Measurements from ENCODE around the gene MMP1.

MMP1 gene

GRCh38 chr11:102798012-102798746 lies at the start of gene MMP1:
Gene MMP1 (minus strand): TSS chr11:102798160. CDS start chr11:102798092, 68 bp downstream.
- DNase-seq (ENCODE audit: low spot score) (no peak), FAIRE-seq (no peak)

DNA sequence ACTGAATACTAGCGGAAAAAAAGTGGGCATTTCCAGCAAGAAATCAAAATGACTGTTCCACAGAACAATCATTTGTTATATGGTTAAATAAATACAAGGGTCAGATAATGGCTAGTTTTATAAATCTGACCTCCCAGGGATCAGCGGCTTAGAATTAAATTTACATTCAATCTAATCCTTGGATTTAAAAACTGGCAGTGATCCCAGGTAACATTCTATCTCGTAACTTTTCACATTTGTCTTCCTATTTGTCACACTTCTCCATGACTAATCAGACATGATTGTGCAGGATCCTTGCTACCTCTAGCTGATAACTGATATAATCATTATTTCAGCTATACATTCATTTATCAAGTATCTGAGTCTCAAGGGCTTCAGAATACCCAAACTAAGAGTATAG lies 48.3 kb upstream of the MMP1 start:
- FAIRE-seq (no peak), DNase-seq (ENCODE audit: low spot score) (no peak)

DNA sequence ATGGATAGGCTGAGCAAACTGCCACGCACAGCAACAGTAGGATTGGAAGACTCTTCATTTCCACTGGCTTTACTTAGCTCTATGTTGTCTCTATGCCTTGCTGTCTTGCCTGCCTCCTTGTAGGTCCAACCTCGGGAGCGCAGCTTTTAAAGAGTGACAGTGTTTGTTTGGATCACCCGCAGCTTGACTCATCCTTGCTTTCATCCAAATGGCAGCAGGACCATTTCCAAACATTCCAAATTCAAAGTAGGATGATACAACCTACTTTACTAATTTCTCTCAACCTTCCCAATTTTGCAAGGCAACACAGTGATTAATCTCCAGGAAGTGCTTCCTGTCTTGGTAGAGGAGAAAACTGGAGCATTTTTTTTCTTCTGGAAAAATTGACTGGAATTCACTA lies 45.5 kb upstream of the MMP1 start, which contains the start of gene MMP3:
Gene MMP3, minus strand, starts transcription at position 121 of the 400 bp plus-strand sequence. Its CDS starts 63 bp downstream, at position 58.
- DNase-seq (ENCODE audit: low spot score), result peak; percentile 23

DNA sequence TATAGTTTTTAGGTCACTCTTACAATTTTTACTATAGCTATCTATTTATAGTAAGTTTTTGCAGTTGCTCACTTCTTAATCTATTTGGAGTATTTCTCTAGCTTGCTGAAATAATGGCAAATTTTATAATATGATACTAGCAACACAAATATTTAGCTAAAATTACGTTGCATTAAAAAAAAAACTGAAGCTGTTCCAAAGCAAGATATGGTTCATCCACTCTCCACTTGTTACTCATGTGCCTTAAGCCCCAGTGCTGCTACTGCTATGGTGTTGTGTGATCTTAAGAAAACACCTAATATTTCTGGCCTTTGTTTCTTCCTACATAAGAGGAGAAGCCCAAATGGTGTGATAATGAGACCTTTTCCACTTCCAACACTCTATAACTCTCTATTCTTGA lies 45.0 kb upstream of the MMP1 start:
- FAIRE-seq (no peak), DNase-seq (ENCODE audit: low spot score) (no peak)

More for the DNA sequence above, 45.5 kb upstream of the MMP1 start, which contains the start of gene MMP3:
- FAIRE-seq, result no peak

DNA sequence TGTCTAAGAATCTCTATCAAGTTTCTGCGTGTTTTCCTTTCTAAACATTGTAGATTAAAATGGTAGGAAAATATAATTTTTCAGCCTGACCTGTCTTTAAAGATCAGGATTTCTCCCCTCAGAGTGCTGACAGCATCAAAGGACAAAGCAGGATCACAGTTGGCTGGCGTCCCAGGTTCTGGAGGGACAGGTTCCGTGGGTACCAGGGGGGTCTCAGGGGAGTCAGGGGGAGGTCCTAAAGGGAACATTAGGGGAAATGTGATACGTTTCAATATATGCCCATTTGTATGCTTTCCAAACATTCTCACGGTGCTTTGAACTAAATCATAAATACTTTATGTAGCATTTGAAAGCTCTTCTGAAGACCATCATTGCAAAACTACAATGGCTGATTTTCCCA lies 42.1 kb upstream of the MMP1 start:
- no peak for DNase-seq (ENCODE audit: low spot score)
- FAIRE-seq, result no peak

DNA sequence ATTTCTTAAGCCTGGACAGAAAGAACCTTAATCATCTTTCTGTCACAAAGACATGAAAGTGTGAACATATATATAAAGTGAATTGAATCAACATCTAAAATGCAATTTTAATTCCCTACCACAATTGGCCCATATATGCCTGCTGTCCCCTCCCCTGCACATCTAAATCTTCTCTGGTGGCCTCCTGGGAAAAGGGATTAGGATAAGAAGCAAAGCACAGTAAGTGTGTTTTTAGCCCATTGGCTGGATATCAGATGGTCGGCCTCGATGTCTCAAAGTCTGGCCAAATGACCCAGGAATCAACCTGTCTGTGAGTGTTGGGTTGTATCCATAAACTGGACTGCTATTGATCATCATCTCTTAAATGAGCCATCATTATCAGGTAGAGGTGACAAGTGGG lies 39.7 kb upstream of the MMP1 start:
- FAIRE-seq, result no peak
- DNase-seq (ENCODE audit: low spot score), result no peak

- DNase-seq (ENCODE audit: low spot score) (no peak), FAIRE-seq (no peak)
Measured at GRCh38 chr11:102837156-102837555, 39.2 kb upstream of the MMP1 start.

- FAIRE-seq (no peak), DNase-seq (ENCODE audit: low spot score) (no peak)
Measured at GRCh38 chr11:102836290-102836875, 38.4 kb upstream of the MMP1 start.

DNA sequence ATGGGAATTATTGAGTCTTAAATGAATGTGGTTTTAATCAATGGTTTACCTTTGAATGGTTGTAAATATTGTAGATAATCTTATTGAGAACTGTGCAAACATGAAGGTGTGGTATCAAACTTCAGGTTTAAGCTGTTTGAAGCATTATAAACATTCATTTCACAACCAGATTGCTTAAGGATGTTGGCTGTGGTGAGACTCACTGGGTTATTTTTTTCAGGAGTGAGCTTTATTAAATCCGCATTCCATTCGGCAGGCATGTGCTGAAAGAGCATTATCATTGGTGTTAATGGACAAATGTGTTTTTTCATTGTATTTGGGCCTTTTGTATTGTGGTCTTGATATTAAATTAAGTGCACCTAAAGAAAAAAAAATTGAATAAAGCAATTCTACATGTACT lies 35.8 kb upstream of the MMP1 start:
- FAIRE-seq (no peak), DNase-seq (ENCODE audit: low spot score) (no peak)

DNA sequence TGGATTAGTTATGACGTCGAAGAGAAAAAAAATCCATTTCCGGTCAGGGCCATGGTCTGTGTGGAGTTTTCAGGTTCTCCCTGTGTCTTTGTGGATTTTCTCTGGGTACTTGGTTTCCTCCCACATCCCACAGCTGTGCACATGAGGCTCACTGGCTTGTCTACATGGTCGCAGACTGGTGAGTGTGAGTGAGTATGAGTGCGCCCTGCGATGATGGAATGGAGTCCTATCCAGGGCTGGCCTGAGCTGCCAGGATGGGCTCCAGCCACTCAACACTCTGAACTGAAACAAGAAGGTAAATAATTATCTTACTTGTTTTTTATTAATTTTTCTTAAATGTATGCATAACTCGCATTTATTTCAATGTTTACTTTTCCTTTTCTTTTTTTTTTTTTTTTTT lies 34.7 kb upstream of the MMP1 start:
- DNase-seq (ENCODE audit: low spot score) (no peak), FAIRE-seq (no peak)

DNA sequence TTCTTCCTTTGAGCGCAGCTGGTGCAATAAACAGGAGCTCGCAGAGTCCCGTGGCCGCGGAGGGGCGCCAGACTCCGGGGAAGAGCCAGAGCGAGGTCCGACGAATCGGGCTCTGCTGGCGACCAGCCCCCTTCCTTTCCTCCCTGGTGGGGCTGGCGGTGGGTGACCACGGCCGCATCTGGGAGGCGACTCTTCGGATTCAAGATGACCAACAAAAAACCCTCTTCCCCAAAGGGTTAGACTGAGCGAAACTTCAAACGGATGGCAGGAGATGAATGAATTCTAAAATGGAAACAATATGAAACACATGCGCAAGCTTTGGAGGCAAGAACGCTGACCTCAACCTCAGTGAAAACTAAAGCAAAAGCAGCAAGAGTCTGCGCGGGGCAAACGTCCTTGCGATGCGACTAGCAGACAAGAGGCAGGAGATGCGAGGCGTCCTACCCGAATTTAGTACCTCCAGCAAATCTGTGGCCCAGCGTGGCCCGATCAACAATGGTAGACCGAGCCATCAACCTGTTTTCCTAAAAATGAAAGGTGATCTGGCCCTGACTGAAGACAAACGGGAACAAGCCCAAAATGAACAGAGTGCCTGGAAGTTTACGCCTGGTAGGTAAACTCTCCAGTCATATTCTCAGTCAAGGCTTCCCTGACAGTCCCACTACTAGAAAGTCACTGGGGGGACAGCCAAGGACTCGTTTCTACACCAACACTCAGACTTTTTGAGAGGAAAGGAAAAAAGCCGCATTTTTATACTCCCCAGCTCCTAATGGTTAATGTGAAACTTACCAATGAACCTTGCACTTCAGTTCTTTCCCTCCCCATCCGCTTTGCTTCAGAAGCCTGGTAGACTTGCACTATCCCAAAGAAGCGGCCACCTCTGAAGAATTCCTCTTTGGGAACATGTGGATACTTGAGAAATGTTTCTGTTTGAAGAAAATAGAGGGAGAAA lies 33.8 kb upstream of the MMP1 start:
- FAIRE-seq (no peak), DNase-seq (ENCODE audit: low spot score) (peak; percentile 54)

GRCh38 chr11:102831128-102831488 lies 33.1 kb upstream of the MMP1 start:
- DNase-seq (ENCODE audit: low spot score) (no peak), FAIRE-seq (no peak)

- no peak for DNase-seq (ENCODE audit: low spot score)
- FAIRE-seq, result peak; percentile 71
Measured at GRCh38 chr11:102830001-102830727, 32.2 kb upstream of the MMP1 start.

DNA sequence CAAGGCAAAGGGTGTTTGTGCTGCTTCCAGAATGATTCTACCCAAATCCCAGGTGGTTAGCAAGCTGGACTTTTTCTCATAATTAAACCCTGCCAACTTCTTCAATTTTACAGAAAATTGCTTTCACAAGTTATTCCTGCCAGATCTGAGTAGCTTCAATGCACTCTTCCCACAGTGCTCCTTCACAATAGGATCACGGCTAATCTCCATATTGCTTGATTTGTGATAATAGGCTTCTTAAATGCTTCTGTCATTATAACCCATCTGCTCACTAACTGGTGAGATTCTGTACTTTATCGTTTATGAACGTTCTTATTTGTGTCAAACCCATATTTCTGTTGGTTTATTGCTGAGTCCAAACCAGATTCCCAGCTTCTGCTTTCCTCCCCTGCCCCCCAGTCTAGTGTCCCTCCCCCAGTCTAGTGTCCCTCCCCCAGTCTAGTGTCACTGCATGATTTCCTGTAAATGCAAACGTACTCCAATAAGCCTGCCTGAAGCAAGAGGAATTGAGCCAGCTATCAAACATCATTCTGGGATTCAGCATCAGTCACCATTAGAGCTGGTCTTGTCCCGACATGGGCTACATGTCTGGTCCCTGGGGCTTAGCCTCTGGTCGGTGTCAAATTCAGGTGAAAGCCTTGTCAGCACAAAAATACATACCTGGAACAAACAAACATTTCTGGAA lies 31.5 kb upstream of the MMP1 start:
- no peak for FAIRE-seq
- DNase-seq (ENCODE audit: low spot score), result no peak

- no peak for DNase-seq (ENCODE audit: low spot score)
- no peak for FAIRE-seq
Measured at GRCh38 chr11:102824556-102824955, 26.6 kb upstream of the MMP1 start.

DNA sequence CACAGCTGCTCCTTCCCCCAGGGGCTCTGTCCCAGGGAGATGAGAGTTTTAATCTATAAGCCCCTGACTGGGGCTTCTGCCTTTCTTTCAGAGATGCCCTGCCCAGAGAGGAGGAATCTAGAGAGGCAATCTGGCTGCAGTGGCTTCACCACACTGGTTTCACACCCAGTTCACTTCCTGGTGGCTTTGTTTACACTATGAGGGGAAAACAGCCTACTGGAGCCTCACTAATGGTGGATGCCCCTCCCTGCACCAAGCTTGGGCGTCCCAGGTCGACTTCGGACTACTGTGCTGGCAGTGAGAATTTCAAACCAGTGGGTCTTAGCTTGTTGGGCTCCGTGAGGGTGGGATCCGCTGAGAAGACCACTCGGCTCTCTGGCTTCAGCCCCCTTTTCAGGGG lies 21.5 kb upstream of the MMP1 start:
- no peak for FAIRE-seq
- no peak for DNase-seq (ENCODE audit: low spot score)

DNA sequence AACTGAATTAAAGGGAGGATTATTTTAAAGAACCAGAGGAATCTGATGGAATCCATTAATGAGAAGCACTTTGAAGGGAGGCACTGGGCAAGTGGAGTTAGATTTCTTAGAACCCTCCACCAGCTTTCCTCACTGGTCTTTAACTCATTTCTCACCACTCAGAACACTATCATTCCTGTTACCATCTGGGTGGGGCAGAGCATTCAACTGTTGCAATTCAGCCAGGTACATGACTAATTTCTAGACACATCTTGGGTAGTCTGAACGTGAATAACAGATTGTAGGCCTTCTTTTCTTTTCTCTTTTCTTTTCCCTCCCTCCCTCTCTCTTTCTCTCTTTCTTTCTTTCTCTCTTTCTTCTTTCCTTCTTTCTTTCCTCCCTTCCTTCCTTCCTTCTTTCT lies 15.5 kb upstream of the MMP1 start:
- FAIRE-seq (no peak), DNase-seq (ENCODE audit: low spot score) (no peak)

- no peak for FAIRE-seq
- DNase-seq (ENCODE audit: low spot score), result no peak
Measured at GRCh38 chr11:102812188-102812587, 14.2 kb upstream of the MMP1 start.

- no peak for FAIRE-seq
- peak; percentile 48 for DNase-seq (ENCODE audit: low spot score)
Measured at GRCh38 chr11:102810950-102811660, 13.1 kb upstream of the MMP1 start.

DNA sequence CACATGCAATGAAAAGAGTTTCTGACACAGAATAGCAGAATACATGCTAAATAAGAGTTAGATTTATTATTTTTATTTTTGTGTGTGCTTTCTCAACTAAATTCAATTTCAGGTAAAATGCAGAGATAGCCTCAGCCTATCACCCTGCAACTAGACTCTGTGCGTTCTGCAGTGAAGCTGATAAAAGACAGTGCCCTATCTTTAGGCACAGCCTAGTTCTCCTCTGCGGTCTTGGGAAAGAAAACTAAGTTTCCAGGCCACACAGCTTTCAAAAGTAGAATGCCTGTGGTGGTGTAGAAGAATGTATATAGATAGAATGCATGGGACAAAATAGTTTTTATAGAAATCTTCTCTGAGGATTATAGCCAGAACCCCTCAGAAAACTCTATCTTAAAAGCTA lies 12.0 kb upstream of the MMP1 start:
- FAIRE-seq (no peak), DNase-seq (ENCODE audit: low spot score) (no peak)
